Astrocyte of the spinal cord (primary cell): ENCODE data around the gene OR4E2.

Source experiments
- DNase-seq: peaks from one replicate; pipeline ENCODE4 v3.0.0; 2011; ENCODE audit warnings: low read depth, low spot score
- H3K4me3 ChIP-seq: 2 replicates; pipeline ENCODE4 v1.5.1; 2011; ENCODE audit warnings: low read depth, mild to moderate bottlenecking, low read length, moderate library complexity
- CTCF ChIP-seq: IDR thresholded peaks from 2 replicates; pipeline ENCODE4 v1.5.1; 2012; ENCODE audit warnings: low read depth, mild to moderate bottlenecking, low read length, inconsistent platforms
- in situ Hi-C: cut with HindIII; loops from 2 replicates; pipeline ENCODE4 v1.10.0; 2017; ENCODE audit warnings: low sequenced_read_pairs

The OR4E2 gene

GRCh38 chr14:21668377-21668776, 14.7 kb downstream of the OR4E2 start:
- in situ Hi-C loops = no loop called here
- peak; percentile 85 for DNase-seq
- TF ChIP-seq CTCF = no peak
- no peak overlapping the region for H3K4me3 ChIP-seq

- in situ Hi-C loops = no loop called here
- no peak overlapping the region for H3K4me3 ChIP-seq
- DNase-seq = no peak
- TF ChIP-seq CTCF = no peak
Observed at GRCh38 chr14:21669284-21669683, 15.6 kb downstream of the OR4E2 start.

- no peak for TF ChIP-seq CTCF
- DNase-seq = no peak
- in situ Hi-C loops = no loop called here
- no peak overlapping the region for H3K4me3 ChIP-seq
Observed at GRCh38 chr14:21671371-21671770, 17.7 kb downstream of the OR4E2 start.

- in situ Hi-C loops = no loop called here
- no peak for DNase-seq
- no peak overlapping the region for H3K4me3 ChIP-seq
- TF ChIP-seq CTCF = no peak
Observed at GRCh38 chr14:21672116-21672515, 18.5 kb downstream of the OR4E2 start.

GRCh38 chr14:21673718-21674117, 20.1 kb downstream of the OR4E2 start, which contains the start of gene OR4E1:
OR4E1 (minus strand) TSS chr14:21673818; CDS start chr14:21670935, 2,883 bp downstream.
- no peak for DNase-seq
- H3K4me3 ChIP-seq = no peak within 1 kb of the TSS
- no peak for TF ChIP-seq CTCF
- in situ Hi-C loops = no loop called here

- no peak for DNase-seq
- H3K4me3 ChIP-seq = no peak overlapping the region
- no peak for TF ChIP-seq CTCF
- in situ Hi-C loops = no loop called here
Observed at GRCh38 chr14:21675566-21675965, 21.9 kb downstream of the OR4E2 start.

- DNase-seq = peak; percentile 67
- TF ChIP-seq CTCF = no peak
- no peak overlapping the region for H3K4me3 ChIP-seq
- in situ Hi-C loops = no loop called here
Observed at GRCh38 chr14:21680072-21680471, 26.4 kb downstream of the OR4E2 start.
